Stimulated activated CD4-positive, alpha-beta T cell treated with anti-CD3 and anti-CD28 coated beads, Interleukin-12 subunit alpha, Interleukin-12 subunit beta, amount 100 ng/mL, for 48 hours (primary cell): ENCODE measurements around the gene SLC25A33.
"Not testable (repeated sequence)": the region's sequence is repeated elsewhere in the genome, so short reads cannot be mapped to it uniquely, and the experiment has no call there.

ENCODE experiments used
- DNase-seq, 3 donors: peaks; one replicate each; pipeline ENCODE4 v3.0.0-alpha.2; 2020; ENCODE audit warnings: low read depth in 2 of 3, low spot score in 1 of 3

SLC25A33 gene

DNA sequence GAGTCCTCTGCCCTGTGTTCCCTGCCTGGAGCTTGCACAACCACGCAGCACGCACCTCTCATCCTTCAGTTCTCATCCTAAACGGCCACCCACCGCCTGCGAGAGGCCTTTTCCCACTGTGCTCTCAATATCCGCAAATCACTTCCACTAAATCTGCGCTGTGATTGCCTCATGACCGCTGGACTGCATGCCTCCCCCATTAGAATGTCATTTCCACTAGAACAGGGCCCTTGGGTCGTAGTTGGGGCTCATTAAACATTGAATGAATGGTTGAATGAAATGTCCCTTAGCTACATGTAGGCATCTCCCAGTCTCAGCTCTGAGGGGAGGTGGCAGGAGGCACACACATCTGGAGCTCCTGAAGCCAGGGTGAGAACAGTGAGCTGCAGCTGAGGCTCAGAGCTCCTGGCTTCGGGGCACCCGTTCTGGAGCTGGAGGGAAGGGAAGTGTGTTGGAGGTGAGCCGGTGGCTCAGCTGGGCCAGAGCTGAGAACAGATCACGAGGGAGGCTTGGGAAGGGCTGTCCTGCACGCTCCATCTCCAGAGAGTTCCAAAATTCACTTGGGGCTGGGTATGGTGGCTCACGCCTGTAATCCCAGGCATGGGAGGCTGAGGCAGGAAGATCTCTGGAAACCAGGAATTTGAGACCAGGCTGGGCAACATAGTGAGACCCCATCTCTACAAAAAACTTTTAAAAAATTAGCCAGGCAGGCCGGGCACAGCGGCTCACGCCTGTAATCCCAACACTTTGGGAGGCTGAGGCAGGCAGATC, 79.8 kb downstream of the SLC25A33 start:
- DNase-seq: no peak

DNA sequence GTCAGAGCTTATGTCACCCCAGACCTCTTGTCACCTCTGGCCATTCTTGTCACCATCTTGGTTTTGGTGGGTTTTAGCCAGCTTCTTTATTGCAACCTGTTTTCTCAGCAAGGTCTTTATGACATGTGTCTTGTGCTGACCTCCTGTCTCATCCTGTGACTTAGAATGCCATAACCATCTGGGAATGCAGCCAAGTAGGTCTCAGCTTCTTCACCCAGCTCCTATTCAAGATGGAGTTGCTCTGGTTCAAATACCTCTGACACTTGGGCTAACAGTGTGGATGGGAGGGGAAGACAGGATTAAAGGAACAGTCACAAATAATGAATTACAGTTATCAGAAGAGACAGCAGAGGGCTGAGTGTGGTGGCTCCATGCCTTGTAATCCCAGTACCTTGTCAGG, 81.8 kb downstream of the SLC25A33 start:
- no peak for DNase-seq

GRCh38 chr1:9624081-9624480, 84.8 kb downstream of the SLC25A33 start:
- DNase-seq: no peak

GRCh38 chr1:9625030-9625429, 85.8 kb downstream of the SLC25A33 start:
- DNase-seq: not testable (repeated sequence)

DNA sequence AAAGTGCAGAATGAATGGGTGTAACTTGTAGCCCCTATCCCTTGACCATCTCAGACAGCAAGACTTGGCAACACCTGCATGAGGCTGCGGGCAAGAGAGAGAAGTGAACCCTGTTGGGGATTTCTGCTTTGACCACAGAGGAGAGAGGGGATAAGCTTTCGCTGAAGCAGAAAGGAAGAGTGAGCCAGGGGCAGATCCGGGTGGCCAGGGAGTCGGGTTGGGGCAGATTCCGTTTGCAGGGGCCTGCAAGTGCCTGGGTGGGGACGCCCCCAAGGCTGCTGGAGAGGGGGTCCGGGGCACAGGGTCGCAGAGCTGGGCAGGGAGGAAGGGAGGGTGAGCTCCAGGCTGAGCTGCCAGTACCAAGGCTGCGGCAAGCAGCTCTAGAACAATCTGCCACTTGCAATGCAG, 86.9 kb downstream of the SLC25A33 start:
- no peak for DNase-seq

GRCh38 chr1:9628541-9629444, 89.5 kb downstream of the SLC25A33 start:
- peak; percentile 57 to 68 (median 60) for DNase-seq

DNA sequence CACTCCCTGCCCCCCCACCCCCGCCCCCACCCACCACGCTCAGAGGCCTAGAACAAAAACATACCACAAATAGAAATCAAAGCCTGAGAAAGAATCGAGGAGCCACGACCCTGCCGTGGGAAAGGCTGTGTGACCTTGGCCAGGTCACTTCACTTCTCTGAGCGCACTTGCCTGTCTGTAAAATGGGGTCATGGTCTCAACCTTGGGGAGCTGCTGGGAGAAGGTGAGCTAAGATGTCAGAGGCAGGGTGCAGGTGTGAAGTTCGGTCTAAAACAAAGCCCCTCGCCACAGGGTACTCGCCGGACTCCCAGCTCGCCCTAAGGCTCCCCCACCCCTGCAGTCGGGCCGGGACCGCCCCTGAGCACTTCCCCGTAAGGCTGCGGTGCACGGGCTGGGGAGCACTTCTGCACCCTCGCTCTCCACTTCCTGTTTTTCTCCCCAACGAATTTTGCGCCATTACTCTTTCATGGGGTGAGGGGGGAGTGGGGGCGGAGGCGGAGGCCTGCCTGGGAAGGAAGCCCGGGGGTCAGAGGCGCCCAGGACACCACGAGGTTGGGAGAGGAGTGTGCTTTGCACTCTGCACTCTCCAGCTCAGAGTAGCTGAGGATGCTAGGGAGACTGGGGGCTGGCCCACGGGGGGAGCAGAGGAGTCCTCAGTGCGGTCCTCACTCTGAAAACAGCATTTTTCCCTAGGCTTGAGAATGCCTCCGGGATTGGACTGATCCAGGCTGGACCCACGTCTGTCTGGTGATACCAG, 90.4 kb downstream of the SLC25A33 start:
- DNase-seq: peak; percentile 61 to 72 (median 65)

DNA sequence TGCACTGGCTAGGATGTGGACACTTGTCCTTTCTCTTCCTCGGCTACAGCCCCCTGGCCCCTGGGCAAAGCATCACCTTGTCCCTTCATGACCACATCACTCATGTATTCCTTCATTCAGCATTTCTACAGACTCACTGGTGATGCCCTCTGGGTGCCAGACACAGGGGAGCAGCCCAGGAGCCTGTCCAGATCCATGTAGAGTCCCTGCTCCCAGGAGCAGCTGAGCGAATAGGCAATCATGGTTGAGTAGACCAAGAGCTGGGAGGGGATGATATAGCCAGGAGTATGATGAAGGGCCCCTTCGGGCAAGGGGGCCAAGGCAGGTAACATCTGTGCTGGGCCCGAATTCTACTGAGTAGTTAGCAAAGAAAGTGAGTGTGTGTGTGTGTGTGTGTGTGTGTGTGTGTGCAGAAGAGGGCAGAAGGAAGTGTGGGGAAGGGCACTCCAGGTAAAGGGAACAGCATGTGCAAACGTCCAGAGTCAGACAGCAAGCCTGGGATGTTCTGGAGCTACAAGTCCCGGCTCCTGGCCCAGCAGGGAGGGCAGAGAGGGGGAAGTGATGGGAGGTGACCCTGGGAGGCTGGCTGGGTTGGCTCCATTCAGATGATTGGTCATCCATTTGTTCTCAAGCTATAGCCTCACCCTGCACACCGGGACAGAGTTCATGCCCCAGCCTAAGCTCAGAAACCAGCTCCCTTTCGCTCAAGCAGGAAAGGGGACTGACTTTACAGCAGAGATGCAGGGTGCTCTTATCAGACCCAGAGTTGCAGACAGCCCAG, 91.3 kb downstream of the SLC25A33 start:
- DNase-seq: peak in 1 of 3 donors; percentile 8

DNA sequence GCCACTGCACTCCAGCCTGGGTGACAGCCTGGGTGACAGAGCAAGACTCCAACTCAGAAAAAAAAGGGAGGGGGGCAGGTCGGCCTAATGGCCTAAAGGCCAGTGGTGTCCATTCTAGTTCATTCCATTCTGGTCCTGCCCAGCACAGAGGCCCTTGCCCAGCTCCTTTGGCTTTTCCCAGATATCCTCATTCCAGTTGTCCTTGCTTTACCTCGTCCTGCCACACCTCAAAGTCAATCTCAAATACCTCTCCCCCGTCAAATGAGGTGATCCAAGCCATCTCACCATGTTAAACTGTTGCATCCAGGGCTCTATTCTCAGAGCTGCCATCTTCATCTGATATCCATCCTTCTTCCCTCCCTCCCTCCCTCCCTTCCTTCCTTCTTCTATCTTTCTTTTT, 92.3 kb downstream of the SLC25A33 start:
- no peak for DNase-seq

GRCh38 chr1:9633493-9633892, 94.2 kb downstream of the SLC25A33 start:
- DNase-seq: no peak

DNA sequence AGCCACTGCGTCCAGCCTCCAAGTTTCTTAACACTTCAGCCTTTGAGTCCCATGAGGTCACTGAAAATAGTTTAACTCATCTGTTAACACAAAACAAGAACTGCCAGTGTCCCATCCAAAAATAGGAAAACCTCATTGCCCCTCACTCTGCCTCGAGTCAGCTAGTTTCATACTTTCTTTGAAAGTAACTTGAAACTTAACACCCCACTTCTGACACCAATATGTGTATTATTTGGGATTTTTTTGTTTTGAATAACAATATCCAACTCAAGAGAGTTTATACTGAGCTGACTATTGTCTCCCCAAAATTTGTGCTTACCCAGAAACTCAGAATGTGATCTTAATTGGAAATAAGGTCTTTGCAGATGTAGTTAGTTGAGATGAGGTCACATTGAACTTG, 95.3 kb downstream of the SLC25A33 start:
- DNase-seq: no peak
